NCI-H1436 (cell line): Measurements from ENCODE around the gene ANO2.
"Not testable (repeated sequence)": the region's sequence is repeated elsewhere in the genome, so short reads cannot be mapped to it uniquely, and the experiment has no call there.

Source experiments
- DNase-seq: peaks from one replicate; lab custom pipeline; 2025; lab: John Stamatoyannopoulos, UW

Gene ANO2

DNA sequence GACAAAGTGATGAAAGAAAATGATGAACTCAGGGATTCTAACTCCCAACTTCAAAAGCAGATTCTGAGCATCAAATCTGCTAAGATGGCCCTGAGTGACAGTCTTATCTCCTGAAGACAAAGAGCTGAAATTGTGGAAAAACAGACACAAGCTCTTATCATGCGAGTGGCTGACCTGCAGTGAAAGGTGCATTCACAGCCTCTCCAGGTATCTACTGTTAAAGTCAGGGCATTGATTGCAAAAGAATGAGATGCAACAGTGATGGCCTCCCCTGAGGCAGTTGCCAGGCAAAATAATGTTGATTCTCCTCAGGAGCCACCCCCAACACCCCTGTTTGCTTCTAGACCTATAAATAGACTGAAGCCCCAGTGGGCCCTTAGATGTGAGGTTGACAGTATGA lies 126.2 kb downstream of the ANO2 start:
- DNase-seq, result not testable (repeated sequence)

DNA sequence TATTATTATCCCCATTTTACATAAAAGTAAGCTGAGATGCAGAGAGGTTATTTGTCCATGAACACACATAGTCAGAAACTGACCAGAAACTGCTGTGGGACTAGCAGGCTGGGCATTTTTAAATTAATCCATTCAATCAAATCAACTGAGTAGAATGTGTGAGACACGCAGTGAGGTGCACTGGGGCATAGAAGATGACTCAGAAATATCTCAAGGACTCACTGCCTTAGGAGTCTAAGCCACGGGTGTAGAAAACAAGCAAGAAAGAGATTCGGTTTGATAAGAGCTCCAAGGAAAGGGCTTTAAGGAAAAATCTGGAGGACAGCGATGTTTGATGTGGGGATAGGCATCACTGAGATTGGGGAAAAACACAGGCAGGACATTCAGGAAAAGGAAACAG lies 127.8 kb downstream of the ANO2 start:
- no peak for DNase-seq

DNA sequence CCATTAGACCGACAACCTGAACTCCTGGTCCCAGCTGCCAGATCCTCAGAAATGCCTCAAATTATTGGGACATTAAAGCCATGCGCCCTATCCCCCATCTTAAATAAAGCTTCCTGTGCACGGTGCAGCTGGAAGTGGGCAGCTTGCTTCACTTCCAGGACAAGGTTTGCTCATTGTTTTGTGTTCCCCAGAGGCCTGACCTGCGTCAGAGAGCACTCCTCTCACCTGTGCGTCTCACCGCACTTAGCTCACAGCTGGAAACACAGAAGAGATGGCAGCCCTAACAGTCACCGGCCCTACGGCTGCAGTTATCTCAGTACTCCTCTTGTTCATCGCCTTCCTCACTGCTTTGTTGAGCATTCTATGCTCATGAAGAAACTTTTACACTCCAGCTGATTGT lies 135.5 kb downstream of the ANO2 start:
- no peak for DNase-seq

DNA sequence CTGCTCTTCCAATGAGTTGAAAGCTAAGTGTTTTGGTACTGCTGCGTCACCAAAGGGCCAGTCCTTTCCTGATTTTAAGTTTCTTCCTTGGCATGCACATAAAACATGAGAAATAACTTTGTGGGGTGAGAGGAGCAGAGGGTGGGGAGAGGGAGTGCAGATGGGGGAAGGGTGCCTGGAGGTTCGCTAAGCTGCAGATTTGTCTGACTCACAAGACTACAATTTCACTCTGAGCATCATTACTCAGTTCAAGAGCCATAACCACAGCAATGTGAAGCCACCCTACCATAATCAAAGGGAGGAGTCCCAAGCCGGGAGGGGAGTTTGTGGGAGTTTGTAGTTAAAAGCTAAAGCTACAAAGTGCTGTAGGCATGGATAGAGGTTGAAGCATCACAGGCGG lies 136.1 kb downstream of the ANO2 start:
- no peak for DNase-seq

DNA sequence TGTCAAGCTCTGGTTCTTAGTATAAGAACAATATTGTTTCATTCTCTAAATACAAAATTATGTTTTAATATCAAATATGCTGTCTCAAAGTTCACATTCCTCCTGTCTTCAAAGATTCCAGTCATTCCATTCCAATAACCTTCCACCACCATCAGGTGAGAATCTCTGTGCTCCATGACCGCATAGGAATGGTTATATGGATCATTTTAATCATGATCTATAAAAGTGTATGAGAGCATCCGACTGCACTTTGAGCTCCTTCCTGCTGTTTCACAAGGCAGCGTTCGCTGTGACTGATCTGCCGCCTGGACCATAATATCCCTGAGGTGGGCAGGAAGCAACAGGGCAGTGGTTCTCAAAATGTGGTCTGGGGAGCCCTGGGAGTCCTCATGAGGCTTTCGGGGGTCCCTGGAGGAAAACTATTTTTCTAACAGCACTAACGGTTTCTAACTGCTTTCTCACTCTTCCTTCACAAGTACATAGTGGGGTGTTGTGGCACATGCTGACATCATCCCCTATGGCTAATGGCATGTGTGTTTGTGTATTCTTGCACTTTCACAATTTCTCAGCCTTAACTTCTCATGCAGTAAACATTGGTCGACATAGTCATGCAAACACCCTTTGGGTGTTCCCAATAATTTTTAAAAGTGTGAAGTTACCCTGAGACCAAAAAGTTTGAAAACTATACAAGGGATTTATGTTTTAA lies 137.4 kb downstream of the ANO2 start:
- DNase-seq, result no peak

DNA sequence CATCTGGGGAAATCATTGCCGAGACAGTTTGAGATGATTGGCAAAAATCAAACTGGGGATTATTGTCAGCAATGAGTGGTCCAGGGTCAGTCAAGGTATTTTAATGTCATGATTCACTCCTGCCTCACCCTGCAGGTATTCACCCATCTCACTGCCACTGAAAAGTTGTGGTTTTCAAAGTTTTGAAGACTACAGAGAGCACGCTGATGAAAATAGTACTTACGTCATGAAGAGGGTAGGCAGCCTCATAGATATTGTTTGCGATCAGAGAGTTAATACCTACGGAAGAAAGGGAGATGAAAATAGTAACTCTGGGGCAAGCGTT lies 138.0 kb downstream of the ANO2 start:
- DNase-seq, result no peak

DNA sequence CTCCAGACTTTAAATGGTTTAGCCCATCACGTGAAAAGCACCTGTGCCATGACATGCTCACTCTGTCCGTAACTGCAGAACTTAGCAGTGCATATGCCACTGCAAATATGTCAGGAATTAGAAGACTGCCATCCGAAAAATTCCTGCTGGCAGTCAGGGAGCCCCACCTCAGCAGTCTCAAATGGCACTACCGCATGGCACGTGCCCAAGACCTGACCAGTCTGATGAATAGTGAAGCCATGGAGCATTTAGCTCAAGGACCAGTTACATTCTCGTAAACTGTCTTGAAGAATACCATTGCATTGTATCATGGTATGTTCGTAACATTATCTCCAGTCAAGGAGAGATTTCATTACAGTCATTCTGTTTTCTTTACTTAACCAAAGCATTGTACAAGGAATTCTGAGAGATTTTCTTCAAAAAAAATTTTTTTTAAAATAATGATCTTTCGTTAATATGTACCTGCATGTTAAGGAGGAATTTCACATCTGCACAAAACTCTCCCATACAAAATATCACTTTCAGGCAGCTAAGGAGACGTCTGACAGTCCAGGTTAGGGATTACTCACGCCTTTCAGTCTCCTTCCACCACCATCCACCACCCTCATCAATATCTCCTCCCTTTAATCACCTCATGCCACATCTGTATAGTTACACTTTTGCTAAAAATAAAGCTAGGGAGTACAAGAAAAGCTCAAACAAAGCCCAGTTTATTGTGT lies 138.5 kb downstream of the ANO2 start:
- no peak for DNase-seq

DNA sequence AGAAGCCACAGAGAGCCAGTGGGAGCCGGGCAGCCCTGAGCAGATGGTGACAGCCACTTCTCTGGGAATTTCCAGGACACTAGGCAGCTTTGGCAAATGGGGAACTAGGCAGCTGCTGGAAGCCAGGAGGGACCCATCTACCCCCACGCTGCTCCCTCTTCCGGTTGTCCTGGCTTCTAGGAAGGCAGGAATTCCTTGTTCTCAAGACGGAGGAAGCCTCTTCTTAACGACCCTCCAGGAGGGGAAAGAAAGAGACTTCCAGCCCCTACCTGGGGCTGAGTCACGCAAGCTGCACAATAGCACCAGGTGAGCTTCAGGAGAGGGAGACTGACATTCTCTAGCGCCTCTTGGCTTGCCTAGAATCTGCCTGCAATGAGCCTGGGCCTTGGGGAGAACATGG lies 141.5 kb downstream of the ANO2 start:
- DNase-seq, result no peak

DNA sequence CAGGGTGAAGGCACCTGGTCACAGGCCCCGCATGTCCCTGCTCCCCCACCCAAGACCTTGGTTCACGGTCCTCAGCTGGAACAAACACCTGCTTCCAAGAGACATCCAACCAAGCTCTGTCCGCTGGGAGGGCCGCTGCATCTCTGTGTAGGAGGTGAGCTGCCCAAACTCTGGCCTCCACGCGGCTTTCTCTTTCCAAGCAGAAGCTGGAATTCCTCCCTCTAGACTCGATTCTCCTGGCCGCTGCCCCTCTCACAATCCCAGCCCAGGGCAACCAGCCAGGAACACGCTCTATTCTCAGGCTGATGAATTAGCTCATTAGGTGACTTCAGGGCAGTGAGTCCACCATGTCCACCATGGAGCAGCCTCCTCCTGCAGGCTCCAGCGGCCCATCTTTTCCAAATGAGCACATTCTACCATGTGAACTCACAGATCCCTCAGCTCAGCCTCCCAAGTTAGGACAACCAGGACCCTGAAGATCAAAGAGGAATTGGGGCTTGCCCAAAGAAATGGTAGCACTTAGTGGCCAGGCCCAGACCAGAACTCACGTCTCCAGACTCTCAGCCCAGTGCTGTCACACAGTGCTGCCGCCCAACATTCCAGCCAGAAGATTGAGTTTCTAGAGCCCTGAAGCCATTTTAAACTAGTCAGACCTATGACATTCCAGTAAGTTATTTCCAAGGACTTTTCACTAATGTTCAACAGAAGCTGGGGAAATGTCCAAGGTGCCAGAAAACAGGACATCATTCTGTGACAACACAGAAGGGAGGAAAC lies 146.6 kb downstream of the ANO2 start:
- no peak for DNase-seq

DNA sequence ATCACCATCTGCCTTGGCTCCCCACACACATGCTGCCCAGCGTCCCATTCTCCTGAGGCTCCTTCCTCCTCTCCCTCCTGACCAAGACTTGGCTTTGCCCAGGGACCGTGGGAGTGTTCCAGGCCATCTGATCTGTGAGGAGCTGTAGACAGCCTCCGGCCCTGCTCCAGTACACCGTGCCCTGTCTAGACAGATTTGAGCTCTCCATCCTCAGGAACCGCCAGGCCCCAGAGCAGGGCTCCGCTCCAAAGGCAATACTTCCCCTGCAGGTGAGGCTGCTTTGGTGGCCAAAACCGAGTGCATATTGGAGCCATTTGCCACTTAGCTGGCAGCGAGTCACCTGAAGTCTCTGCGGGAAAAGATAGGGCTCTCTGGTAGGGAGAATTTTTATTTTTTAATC lies 147.4 kb downstream of the ANO2 start:
- DNase-seq, result no peak

DNA sequence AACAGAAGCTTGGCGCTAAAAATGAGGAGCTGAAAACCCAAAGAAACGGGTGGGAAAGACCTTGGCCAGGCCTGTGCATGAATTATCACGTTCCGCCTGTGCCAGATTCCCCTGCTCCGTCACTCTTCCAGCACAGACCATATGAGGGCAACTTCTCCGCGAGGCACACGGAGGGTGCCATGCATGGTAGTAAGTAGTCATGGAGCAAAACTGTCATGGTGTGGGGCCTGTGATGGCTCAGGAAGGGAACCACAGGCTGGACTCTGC lies 148.2 kb downstream of the ANO2 start:
- DNase-seq, result no peak

DNA sequence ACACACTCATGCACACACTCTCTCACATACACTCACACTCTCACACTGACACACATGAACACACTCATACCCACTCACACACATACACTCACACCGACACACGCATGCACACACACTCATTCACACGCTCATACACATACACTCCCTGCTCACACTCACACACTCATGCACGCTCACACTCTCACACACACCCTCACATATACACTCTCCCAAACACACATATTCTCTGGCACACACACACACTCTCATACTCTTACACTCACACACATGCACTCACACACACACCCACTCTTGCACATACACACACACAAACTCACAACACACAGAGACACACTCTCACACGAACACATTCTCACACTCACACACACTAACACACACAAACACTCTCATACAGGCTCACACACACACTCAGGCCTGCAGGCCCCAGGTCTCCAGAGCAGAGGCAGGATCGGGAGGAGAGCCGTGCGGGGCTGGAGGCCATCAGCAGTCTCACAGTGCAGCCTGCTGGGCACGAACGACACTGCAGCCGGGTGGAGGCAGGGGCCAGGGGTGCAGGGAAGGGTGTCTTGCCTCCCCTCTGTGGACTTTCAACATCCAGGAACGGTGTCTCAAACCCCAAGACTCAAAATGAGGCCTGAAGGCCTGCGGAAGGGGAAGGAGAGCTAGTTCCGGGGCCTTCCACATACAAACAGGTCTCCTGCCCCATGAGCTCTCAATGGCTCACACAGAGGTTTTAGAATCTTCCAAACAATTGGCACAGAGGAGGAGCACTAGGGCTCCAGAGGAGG lies 148.7 kb downstream of the ANO2 start:
- DNase-seq, result no peak

DNA sequence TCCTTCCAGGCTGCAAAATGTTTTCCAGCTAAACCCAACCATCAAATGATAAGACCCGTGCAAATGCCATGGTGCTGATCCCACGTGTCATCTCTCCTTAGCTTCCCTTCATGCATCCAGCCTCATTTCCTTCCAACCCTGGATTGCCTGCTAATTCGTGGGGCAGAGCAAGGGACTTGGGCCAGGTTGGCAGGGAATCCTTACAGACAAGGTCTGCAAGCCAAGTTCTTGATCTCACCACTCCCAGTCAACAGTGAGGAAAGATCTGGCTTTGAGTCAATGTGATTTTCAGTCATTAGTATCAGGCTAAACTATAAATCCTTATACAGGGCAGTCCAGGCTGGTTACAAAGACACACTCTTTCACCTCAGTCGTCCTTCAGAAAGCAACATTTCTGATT lies 150.9 kb downstream of the ANO2 start:
- DNase-seq, result no peak

DNA sequence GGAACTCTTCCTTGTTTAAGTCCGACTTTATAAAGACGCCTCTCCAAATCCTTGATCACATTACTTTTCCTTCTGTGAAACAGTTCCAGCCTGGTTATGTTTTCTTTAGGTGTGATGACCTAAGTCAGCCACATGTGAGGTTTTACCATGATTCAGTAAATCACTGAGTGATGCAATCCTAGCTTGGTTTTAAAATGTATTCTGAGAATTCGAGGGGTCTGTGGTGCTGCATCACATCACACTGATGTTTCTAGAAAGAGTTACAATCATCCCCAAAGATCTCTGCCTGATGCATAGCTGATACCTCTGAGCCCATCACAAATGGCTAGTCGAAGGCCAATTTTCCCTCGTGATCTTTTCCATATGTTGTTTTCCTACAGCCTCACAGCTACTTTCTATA lies 152.7 kb downstream of the ANO2 start:
- DNase-seq, result no peak

DNA sequence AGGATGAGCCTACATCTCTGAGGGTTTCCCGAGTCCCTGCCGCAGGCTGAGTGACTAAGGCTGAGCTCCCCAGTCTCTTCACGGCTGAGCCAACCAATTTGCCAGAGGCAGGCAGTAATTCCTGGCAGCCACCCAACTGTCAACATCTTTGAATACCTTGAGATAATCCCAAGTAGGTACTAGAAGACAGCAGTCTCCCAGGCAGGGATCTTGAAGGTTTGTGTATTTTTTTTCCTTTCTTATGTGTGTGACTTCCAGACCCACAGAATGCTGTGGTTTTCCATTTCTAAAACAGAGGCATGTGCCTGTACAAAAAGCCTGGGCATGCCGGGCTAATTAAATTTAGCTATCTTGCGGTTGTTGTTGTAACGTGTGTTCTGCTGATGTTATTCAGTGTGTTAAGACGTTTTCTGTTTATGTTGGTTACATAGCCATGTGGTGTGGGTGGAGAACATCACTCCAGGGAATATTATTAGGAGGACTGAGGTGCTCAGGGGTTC lies 155.5 kb downstream of the ANO2 start:
- DNase-seq, result no peak

DNA sequence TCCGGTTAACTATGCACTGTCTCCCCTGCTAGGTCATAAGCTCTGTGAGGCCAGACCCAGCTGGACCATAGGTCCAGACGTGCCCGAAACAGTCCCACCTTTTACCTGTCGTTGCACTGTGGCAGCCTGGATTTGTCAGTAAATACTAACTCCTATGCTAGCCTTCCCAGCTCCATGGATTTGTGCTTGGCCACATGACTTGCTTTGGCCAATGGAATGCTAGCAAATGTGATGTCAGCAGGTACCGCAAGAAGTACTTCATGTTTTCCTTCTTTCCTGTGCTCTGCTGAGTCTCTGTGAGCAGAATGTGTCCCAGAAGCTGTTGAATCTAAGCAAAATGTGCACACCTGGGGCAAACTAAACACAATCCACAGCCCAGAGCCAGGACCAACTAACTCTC lies 157.2 kb downstream of the ANO2 start:
- no peak for DNase-seq

DNA sequence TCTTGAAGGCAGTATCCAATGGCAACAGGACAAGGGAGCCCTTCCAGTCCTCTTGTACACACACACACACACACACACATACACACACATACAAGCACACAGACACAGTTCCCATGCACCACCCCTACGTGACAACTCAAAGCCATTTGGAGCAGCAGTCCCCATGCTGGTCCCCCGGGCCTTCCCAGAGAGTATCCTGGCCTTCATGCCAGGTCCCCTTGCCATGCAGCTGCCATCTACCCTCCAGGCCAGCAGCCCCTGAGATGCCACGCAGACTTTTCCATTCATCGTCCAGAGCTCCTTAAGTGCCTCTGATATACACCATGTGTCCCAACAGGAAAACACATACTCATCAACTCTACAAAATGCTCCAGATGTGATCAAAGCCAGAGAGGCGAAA lies 159.5 kb downstream of the ANO2 start:
- DNase-seq, result no peak

DNA sequence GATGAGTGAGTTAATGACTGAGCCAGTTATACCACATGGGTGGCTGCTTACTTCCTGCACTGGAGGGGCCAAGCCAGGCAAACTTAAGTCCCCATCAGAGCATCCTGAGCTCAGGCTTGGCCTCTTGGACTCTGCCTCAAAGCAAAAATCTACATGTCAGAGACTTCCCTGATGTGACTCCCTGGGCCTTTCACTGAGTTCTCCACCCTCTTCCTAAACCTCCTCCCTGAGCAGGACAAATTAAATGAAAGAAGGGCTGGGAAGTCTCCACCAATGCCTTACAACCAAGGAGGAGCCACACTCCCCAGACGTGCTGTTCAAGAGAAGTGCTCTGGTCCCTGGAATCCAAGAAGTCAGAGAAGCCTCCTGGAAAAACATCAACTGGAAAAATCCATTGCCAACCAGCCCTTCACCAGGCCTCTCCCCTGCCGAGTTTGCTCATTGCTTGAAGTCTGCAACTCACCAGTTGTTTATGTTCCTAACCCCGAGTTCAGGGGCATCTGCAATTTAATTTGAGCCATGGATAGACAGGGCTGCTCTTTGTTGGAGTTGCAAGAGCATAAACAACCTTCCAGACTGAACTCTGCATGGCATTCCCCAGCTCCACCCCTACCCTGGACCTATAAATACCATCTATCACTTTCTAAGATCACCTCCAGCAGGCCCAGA lies 160.5 kb downstream of the ANO2 start:
- DNase-seq, result no peak

DNA sequence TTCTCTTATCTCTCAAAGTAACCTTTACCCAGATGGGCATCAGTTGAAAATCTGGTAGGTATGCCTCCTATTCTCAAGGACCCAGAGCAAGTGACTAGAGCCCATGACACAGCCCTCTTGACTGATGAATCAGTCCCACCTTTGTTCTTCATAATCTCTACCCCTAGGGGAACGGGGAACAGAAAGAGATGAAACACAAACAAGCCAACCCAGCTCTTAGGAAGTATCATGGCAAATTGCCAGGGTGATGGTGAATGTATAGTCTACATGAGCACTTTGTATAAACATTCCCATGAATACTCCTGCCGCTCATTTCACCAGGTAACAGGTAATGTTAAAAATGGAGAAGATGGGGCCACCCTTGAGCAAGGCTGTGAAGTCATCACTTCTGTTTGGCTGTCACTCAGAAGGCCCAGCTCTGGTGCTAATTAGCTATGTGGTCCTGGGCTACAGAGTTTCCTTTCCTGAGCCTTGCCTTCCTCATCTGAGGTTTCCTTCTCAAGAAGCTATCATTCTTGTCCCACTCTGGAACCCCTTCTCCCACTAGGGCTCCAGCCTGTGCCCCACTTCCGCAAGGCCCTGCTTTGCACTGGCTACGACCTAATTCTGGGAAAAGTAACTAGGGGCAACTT lies 161.7 kb downstream of the ANO2 start:
- DNase-seq, result no peak

DNA sequence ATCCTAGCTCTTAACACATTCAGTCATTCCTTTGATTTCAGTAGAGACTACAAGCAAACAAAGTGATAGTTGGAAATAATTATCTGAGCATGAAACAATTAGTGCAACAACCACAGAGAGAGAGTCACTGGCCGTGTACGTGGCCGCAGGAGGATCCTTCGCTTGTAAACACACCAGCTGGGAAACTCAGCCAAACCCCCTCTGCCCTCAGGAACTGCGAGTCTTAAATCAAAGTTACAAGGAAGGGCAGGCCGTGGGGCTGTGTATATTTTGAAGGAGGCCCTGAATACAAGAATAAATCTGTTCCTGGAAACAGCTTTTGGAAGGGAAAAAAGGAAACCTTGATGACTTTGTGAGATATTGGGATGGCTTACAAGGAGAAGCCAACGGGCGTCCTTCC lies 164.5 kb downstream of the ANO2 start:
- DNase-seq, result no peak

DNA sequence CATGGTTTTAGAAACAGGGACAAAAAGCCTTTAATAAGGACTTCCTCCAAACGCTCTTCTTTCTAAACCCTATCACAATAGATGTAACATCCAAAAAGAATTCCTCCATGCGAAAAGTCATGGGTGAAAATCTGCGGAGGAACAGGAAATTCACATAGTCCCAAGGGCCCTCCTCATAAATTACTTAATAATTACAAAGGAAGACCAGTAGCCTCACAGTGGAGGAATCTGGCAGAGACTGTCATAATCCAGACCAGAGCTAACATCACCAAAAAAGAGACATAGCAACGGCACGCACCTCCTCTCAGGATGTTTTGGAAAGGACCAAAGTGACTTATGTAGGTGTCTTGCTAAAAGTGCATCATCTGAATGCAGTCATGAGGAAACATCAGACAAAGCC lies 165.7 kb downstream of the ANO2 start:
- DNase-seq, result no peak

DNA sequence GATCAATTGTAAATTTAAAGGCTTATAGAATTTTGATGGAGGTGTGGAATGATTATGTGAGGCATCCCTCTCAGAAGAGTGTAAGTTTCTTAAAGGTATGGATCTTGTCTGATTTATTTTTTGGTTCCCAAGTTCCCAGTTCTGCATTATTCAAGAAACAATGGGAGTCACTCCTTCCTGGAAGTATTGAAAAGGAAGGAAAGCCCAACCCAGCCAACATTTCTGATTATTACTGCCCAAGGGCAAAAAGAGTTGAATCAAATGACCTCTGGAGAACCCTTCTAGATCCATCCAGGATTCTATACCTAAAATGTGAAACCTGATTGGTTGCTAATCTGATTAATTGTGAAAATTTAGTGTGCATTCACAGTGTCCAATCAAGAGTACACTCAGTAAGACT lies 166.2 kb downstream of the ANO2 start:
- DNase-seq, result no peak
